Vagina (tissue), 2 donors: ENCODE measurements around the gene INSR.

Experiments
- CTCF ChIP-seq, 3 experiments: fragments of 450-650 bp in 2 of 3; fragments of 200-600 bp in 1 of 3; sonication (generic) in 1 of 3; IDR thresholded peaks; one replicate each; pipeline ENCODE4 v1.5.1; 2017 to 2019; ENCODE audit warnings: antibody characterized with exemption in 3 of 3, mild to moderate bottlenecking in 2 of 3, moderate library complexity in 2 of 3
- POLR2A ChIP-seq, 2 donors: fragments of 450-650 bp; IDR thresholded peaks; one replicate each; pipeline ENCODE4 v1.6.1; 2017; ENCODE audit warnings: antibody characterized with exemption in 2 of 2, mild to moderate bottlenecking in 2 of 2, moderate library complexity in 2 of 2

- no peak for TF ChIP-seq POLR2A (IDR thresholded peaks at IDR 0.05)
- no peak for TF ChIP-seq CTCF (IDR thresholded peaks at IDR 0.05)
Observed at GRCh38 chr19:7063764-7064418, 230.3 kb downstream of the INSR start.
